SK-N-SH treated with all-trans-retinoic acid at 6 μM for 48 hours (cell line): Measurements from ENCODE around the gene PTH1R.

Source experiments
- ATAC-seq: fragments of 200-7000 bp; cut with Tn5 transposase; 3 replicates; pipeline ENCODE4 v1.9.1; 2020; ENCODE audit warnings: mild to moderate bottlenecking, moderate library complexity
- ARNTL ChIP-seq: fragments of 450-650 bp; formaldehyde crosslinking; IDR thresholded peaks from 2 replicates; pipeline ENCODE4 v1.5.0; 2020; ENCODE audit warnings: low read depth, mild to moderate bottlenecking, moderate library complexity, borderline replicate concordance
- BACH2 ChIP-seq: fragments of 250-450 bp; sonication (Bioruptor Pico); IDR thresholded peaks from 2 replicates; pipeline ENCODE4 v1.9.0; 2021; ENCODE audit warnings: mild to moderate bottlenecking, borderline replicate concordance
- CREB5 ChIP-seq: fragments of 250-450 bp; sonication (Bioruptor Pico); IDR thresholded peaks from 2 replicates; pipeline ENCODE4 v1.5.1; 2020; ENCODE audit warnings: low read depth, mild to moderate bottlenecking, moderate library complexity
- CSDC2 ChIP-seq: fragments of 250-450 bp; sonication (Bioruptor Pico); IDR thresholded peaks from 2 replicates; pipeline ENCODE4 v1.5.0; 2020; ENCODE audit warnings: mild to moderate bottlenecking, moderate library complexity
- CSRNP3 ChIP-seq: fragments of 250-450 bp; sonication (Bioruptor Pico); IDR thresholded peaks from 2 replicates; pipeline ENCODE4 v1.5.1; 2021; ENCODE audit warnings: mild to moderate bottlenecking, moderate library complexity
- ESRRG ChIP-seq: fragments of 250-450 bp; sonication (Bioruptor Pico); IDR thresholded peaks from 2 replicates; pipeline ENCODE4 v1.6.1; 2021; ENCODE audit warnings: mild to moderate bottlenecking
- GLIS3 ChIP-seq: fragments of 250-450 bp; sonication (Bioruptor Pico); IDR thresholded peaks from 2 replicates; pipeline ENCODE4 v1.5.0; 2020; ENCODE audit warnings: mild to moderate bottlenecking, moderate library complexity
- OSR1 ChIP-seq: fragments of 250-450 bp; sonication (Bioruptor Pico); IDR thresholded peaks from 2 replicates; pipeline ENCODE4 v1.8.0; 2022; ENCODE audit warnings: moderate library complexity, mild to moderate bottlenecking, inconsistent platforms
- PATZ1 ChIP-seq: fragments of 250-450 bp; sonication (Bioruptor Pico); IDR thresholded peaks from 2 replicates; pipeline ENCODE4 v1.8.0; 2020; ENCODE audit warnings: mild to moderate bottlenecking, moderate library complexity, borderline replicate concordance
- POU6F1 ChIP-seq: fragments of 250-450 bp; sonication (Bioruptor Pico); IDR thresholded peaks from 2 replicates; pipeline ENCODE4 v1.8.0; 2021; ENCODE audit warnings: low read depth, mild to moderate bottlenecking, moderate library complexity, borderline replicate concordance
- PPARA ChIP-seq: fragments of 250-450 bp; sonication (Bioruptor Pico); IDR thresholded peaks from 2 replicates; pipeline ENCODE4 v1.5.0; 2020; ENCODE audit warnings: mild to moderate bottlenecking, borderline replicate concordance
- SNAI2 ChIP-seq: fragments of 250-450 bp; sonication (Bioruptor Pico); IDR thresholded peaks from 2 replicates; pipeline ENCODE4 v1.5.0; 2020; ENCODE audit warnings: mild to moderate bottlenecking, moderate library complexity
- TCF4 ChIP-seq: fragments of 250-450 bp; sonication (Bioruptor Pico); IDR thresholded peaks from 2 replicates; pipeline ENCODE4 v1.8.0; 2021; ENCODE audit warnings: mild to moderate bottlenecking, moderate library complexity, borderline replicate concordance
- TOX ChIP-seq: fragments of 250-450 bp; sonication (Bioruptor Pico); IDR thresholded peaks from 2 replicates; pipeline ENCODE4 v1.8.0; 2021; ENCODE audit warnings: mild to moderate bottlenecking, moderate library complexity, borderline replicate concordance
- TSHZ2 ChIP-seq: fragments of 250-450 bp; sonication (Bioruptor Pico); IDR thresholded peaks from 2 replicates; pipeline ENCODE4 v1.5.0; 2020; ENCODE audit warnings: mild to moderate bottlenecking, moderate library complexity
- ZFP3 ChIP-seq: fragments of 250-450 bp; sonication (Bioruptor Pico); IDR thresholded peaks from 2 replicates; pipeline ENCODE4 v1.5.0; 2020; ENCODE audit warnings: mild to moderate bottlenecking, moderate library complexity
- ZNF565 ChIP-seq: fragments of 450-650 bp; formaldehyde crosslinking; conservative IDR thresholded peaks from 2 replicates; pipeline ENCODE4 v1.5.0; 2020; ENCODE audit warnings: low read depth, mild to moderate bottlenecking, moderate library complexity
- ZNF70 ChIP-seq: fragments of 450-650 bp; formaldehyde crosslinking; IDR thresholded peaks from 2 replicates; pipeline ENCODE4 v1.5.0; 2020; ENCODE audit warnings: mild to moderate bottlenecking, moderate library complexity
- ZNF8 ChIP-seq: fragments of 450-650 bp; formaldehyde crosslinking; IDR thresholded peaks from 2 replicates; pipeline ENCODE4 v1.5.0; 2020; ENCODE audit warnings: mild to moderate bottlenecking, moderate library complexity

The PTH1R gene

GRCh38 chr3:46926039-46926438 lies 48.5 kb downstream of the PTH1R start (continued):
- TF ChIP-seq POU6F1 (CRISPR knock-in tag) (no peak), ZNF70 (CRISPR knock-in tag) (no peak), ZNF565 (CRISPR knock-in tag) (no peak), PATZ1 (no peak), ZFP3 (no peak), BACH2 (CRISPR knock-in tag) (no peak), CSDC2 (CRISPR knock-in tag) (no peak), PPARA (CRISPR knock-in tag) (no peak), ZNF8 (no peak)
- TF ChIP-seq, all 23 proteins: peak for 0

- ATAC-seq: no peak
- TF ChIP-seq OSR1 (CRISPR knock-in tag) (no peak), ESRRG (no peak), CSRNP3 (no peak), TOX (no peak), ZFP3 (no peak), SNAI2 (no peak), TSHZ2 (no peak), ARNTL (CRISPR knock-in tag) (no peak), GLIS3 (CRISPR knock-in tag) (no peak), PATZ1 (no peak), CREB5 (CRISPR knock-in tag) (no peak)
- TF ChIP-seq, all 23 proteins: peak for 0
Measured at GRCh38 chr3:46926447-46926846, 48.9 kb downstream of the PTH1R start.

GRCh38 chr3:46926871-46927717 lies 49.6 kb downstream of the PTH1R start:
- ATAC-seq: no peak

More at GRCh38 chr3:46926871-46927717, 49.6 kb downstream of the PTH1R start:
- TF ChIP-seq TSHZ2: no peak
- no peak for TF ChIP-seq OSR1 (CRISPR knock-in tag)
- TF ChIP-seq ZNF565 (CRISPR knock-in tag): no peak
- no peak for TF ChIP-seq BACH2 (CRISPR knock-in tag)
- no peak for TF ChIP-seq TCF4 (CRISPR knock-in tag)
